HepG2 (cell line): ENCODE measurements around the gene TIMM17B. TPM values are rescaled to one million over a fixed set of nuclear protein-coding genes. Genes with fewer than 3 reads are reported as not detected.

ENCODE experiments used
- ATAC-seq: fragments of 200-7000 bp; cut with Tn5 transposase; 3 replicates; pipeline ENCODE4 v1.9.1; 2020; ENCODE audit warnings: mild to moderate bottlenecking, moderate library complexity
- BruUV-seq: library from RNA; stranded (reverse); fragments of 400-500 nt; replicated peaks from 2 replicates; lab custom pipeline; 2021; lab: Mats Ljungman, UMichigan
- CTCF ChIA-PET: fragments of 300-600 bp; formaldehyde crosslinking; extraction: SDS; loops from one replicate; lab custom pipeline; 2021; ENCODE audit warnings: low total read pairs, inconsistent platforms, low intra/inter-chr PET ratio; lab: Yijun Ruan, JAX
- POLR2A ChIA-PET: fragments of 350-600 bp; sonication (Branson Sonifier 250); formaldehyde crosslinking; loops from one replicate; lab custom pipeline; 2020; ENCODE audit warnings: antibody characterized with exemption, inconsistent platforms; lab: Yijun Ruan, JAX
- DNase-seq: peaks from one replicate; pipeline ENCODE4 v3.0.0-alpha.2; 2015; ENCODE audit warnings: low spot score
- FAIRE-seq: peaks from 3 replicates; lab custom pipeline; 2011; peaks lifted over from hg19 to GRCh38; lab: Jason Lieb, UNC
- H2AFZ ChIP-seq: one replicate; pipeline ENCODE4 v1.6.1; 2011; ENCODE audit warnings: low read length, inconsistent platforms
- H3K27ac ChIP-seq: fragments of 300-600 bp; 3 replicates; pipeline ENCODE4 v1.8.0; 2011; ENCODE audit warnings: mixed run types, mild to moderate bottlenecking, mixed read lengths, low read length, inconsistent platforms; ENCODE audit not compliant: insufficient read depth; ENCODE audit errors: extremely low read length
- H3K27me3 ChIP-seq, 2 experiments: fragments of 200-600 bp in 1 of 2; 2 replicates in 1 of 2; 3 replicates in 1 of 2; pipeline versions ENCODE4 v1.6.0 to v1.8.0; 2011; ENCODE audit warnings: low read length in 2 of 2, mild to moderate bottlenecking in 2 of 2, moderate library complexity in 2 of 2, inconsistent platforms in 1 of 2; ENCODE audit not compliant: insufficient read depth in 2 of 2, control insufficient read depth in 1 of 2
- H3K36me3 ChIP-seq, 2 experiments: fragments of 200-600 bp in 1 of 2; replicated peaks in 1 of 2; 2 replicates in 1 of 2; 3 replicates in 1 of 2; pipeline versions ENCODE4 v1.5.1 to v1.8.0; 2011; ENCODE audit warnings: low read length in 2 of 2, inconsistent platforms in 1 of 2; ENCODE audit not compliant: insufficient read depth in 2 of 2, control insufficient read depth in 1 of 2
- H3K4me1 ChIP-seq: 2 replicates; pipeline ENCODE4 v1.5.1; 2012; ENCODE audit warnings: low read length, inconsistent platforms; ENCODE audit not compliant: insufficient read depth
- H3K4me2 ChIP-seq: 2 replicates; pipeline ENCODE4 v1.6.0; 2011; ENCODE audit warnings: low read depth, low read length, inconsistent platforms
- H3K4me3 ChIP-seq, 3 experiments: fragments of 200-600 bp in 1 of 3; sonication (generic), shearing (Covaris generic) in 1 of 3; replicated peaks in 1 of 3; 2 replicates each; pipeline ENCODE4 v1.5.1; 2011 to 2016; ENCODE audit warnings: low read length in 3 of 3, inconsistent platforms in 2 of 3, low read depth in 2 of 3, mild to moderate bottlenecking in 2 of 3, control low read depth in 1 of 3, mixed read lengths in 1 of 3; ENCODE audit not compliant: insufficient read depth in 1 of 3
- H3K79me2 ChIP-seq: one replicate; pipeline ENCODE4 v1.6.1; 2011; ENCODE audit warnings: low read length, inconsistent platforms; ENCODE audit not compliant: insufficient read depth
- H3K9ac ChIP-seq: 2 replicates; pipeline ENCODE4 v1.6.0; 2011; ENCODE audit warnings: mild to moderate bottlenecking, low read depth, low read length, inconsistent platforms; ENCODE audit not compliant: insufficient read depth
- H3K9me3 ChIP-seq: 2 replicates; pipeline ENCODE4 v1.5.1; 2012; ENCODE audit warnings: mild to moderate bottlenecking, low read length
- H4K20me1 ChIP-seq: 2 replicates; pipeline ENCODE4 v1.6.0; 2011; ENCODE audit warnings: inconsistent platforms, mild to moderate bottlenecking, low read length, moderate library complexity; ENCODE audit not compliant: insufficient read depth
- HDAC1 ChIP-seq: sonication (generic); formaldehyde crosslinking; IDR thresholded peaks from 2 replicates; pipeline ENCODE4 v1.5.1; 2020; ENCODE audit warnings: mild to moderate bottlenecking, missing genetic modification reagents
- NFKB2 ChIP-seq: sonication (generic); formaldehyde crosslinking; IDR thresholded peaks from 2 replicates; pipeline ENCODE4 v1.4.0; 2020; ENCODE audit warnings: missing genetic modification reagents, borderline replicate concordance
- RXRA ChIP-seq: sonication (generic); formaldehyde crosslinking; IDR thresholded peaks from 2 replicates; pipeline ENCODE4 v1.5.1; 2020; ENCODE audit warnings: missing genetic modification reagents
- SIN3B ChIP-seq: fragments of 150-350 bp; IDR thresholded peaks from 2 replicates; pipeline ENCODE4 v1.6.1; 2014; ENCODE audit warnings: low read length
- SOX6 ChIP-seq, 2 experiments: fragments of 450-650 bp in 1 of 2; sonication (generic) in 1 of 2; formaldehyde crosslinking in 1 of 2; IDR thresholded peaks; 2 replicates each; pipeline versions ENCODE4 v1.4.0 to v1.6.1; 2017 to 2020; ENCODE audit warnings: antibody characterized with exemption in 1 of 2, mild to moderate bottlenecking in 1 of 2, missing genetic modification reagents in 1 of 2
- ZKSCAN1 ChIP-seq: fragments of 150-350 bp; IDR thresholded peaks from 2 replicates; pipeline ENCODE4 v1.6.1; 2014; ENCODE audit warnings: low read length
- ZNF264 ChIP-seq: sonication (generic); formaldehyde crosslinking; IDR thresholded peaks from 2 replicates; pipeline ENCODE4 v1.4.0; 2020; ENCODE audit warnings: missing genetic modification reagents
- ZNF446 ChIP-seq: sonication (generic); formaldehyde crosslinking; IDR thresholded peaks from 2 replicates; pipeline ENCODE4 v1.5.0; 2020; ENCODE audit warnings: mild to moderate bottlenecking, missing genetic modification reagents
- ZNF652 ChIP-seq: IDR thresholded peaks from 2 replicates; pipeline ENCODE4 v1.6.1; 2016; ENCODE audit warnings: low read depth, borderline replicate concordance
- WGBS: methylation state at CpG from one replicate; pipeline ENCODE4 v1.1.6; 2017; ENCODE audit warnings: low lambda C conversion rate; 5-methylcytosine and 5-hydroxymethylcytosine counted together
- in situ Hi-C: cut with HindIII; loops from 2 replicates; pipeline ENCODE4 v1.10.0; 2017; ENCODE audit warnings: low pct_unique_long_range_greater_than_20kb; ENCODE audit not compliant: extremely low pct_ligation_motif_present
- intact Hi-C: fragments of 100-400 bp; cut with micrococcal nuclease; formaldehyde crosslinking; loops from one replicate; pipeline ENCODE4 v1.10.0; 2022; ENCODE audit not compliant: unreplicated experiment
- polyA plus RNA-seq, 8 experiments: library from polyadenylated mRNA; depleted of rRNA in 3 of 8; stranded (reverse) in 7 of 8; unstranded in 1 of 8; fragments of >200 nt; fragmentation: Illumina TruSeq in 4 of 8; extraction: Trizol in 4 of 8; gene quantifications; 2 replicates each; pipeline versions ENCODE4 v1.2.1 to v1.2.3, GENCODE V29; 2011 to 2016; ENCODE audit warnings: low read depth in 4 of 8, missing spikeins in 1 of 8, mixed read lengths in 1 of 8; ENCODE audit not compliant: insufficient read depth in 1 of 8
- total RNA-seq, 5 experiments: library from RNA; depleted of rRNA; stranded (reverse); fragments of >200 nt; fragmentation: Illumina TruSeq; extraction: Trizol; gene quantifications; 2 replicates each; pipeline ENCODE4 v1.2.3, GENCODE V29; 2016; ENCODE audit warnings: low read depth in 1 of 5
- TF ChIP-seq, protein P1 (sequence below): sonication (generic); formaldehyde crosslinking; IDR thresholded peaks from 2 replicates; pipeline ENCODE4 v1.8.0; 2022; ENCODE audit warnings: mild to moderate bottlenecking, missing genetic modification reagents, borderline replicate concordance

Gene TIMM17B
- total and polyA plus RNA-seq, 2 of the 13 experiments (the other 11 are each of a cell fraction or from before 2014, with no cell fraction given), result 56.0 to 72.5 TPM

DNA sequence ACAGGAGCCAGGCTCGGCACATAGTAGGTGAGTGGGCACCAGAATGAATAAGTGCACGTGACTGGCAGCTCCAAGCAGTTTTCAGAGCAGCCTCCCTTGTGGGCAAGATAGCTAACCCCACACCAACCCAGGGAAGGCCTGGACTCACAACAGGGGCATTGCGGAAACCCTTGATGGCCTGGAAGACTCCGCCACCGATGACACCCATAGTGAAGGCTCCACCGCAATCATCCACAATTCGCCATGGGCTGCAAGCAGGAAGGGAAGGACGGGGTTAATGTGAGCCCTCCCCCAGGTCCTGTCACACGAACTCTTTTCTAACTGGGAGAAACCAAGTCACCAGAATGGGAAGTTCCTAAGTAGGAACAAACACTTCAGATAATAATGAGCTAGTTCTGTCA lies 957 bp downstream of the TIMM17B start:
- Histone ChIP-seq H3K9ac (peak overlapping the region; percentile 94), H3K27ac (peak overlapping the region; percentile 93), H3K4me1 (peaks cover 40% of the 10 kb centered on the region), H3K9me3 (no peaks in the 10 kb centered on the region), H3K79me2 (peaks cover 29% of the 10 kb centered on the region), H3K36me3 (peaks cover 4 to 12% of the 10 kb centered on the region in 2 experiments; a peak in 3 of 5 replicates), H3K4me3 (peak overlapping the region; percentile 72 to 80 (median 75); a peak in 5 of 6 replicates), H4K20me1 (no peaks in the 10 kb centered on the region; the same call in 1 of the 2 replicates), H3K4me2 (peak overlapping the region; percentile 81), H2AFZ (no peak overlapping the region), H3K27me3 (no peaks in the 10 kb centered on the region)
- ChIA-PET POLR2A (interaction anchor here (1.2 to 3.1 kb wide), 5 partner anchors 13 to 220 kb away, joined by 4 to 42 read pairs (median 7); partner anchors contain the start of genes GRIPAP1, HDAC6 and SLC35A2), CTCF (no interaction called here)
- DNase-seq, result no peak
- BruUV-seq, result no TSS peak
- TF ChIP-seq ZNF264 (no peak), RXRA (CRISPR knock-in tag) (no peak), HDAC1 (CRISPR knock-in tag) (no peak), SIN3B (no peak), ZNF652 (CRISPR knock-in tag) (peak; percentile 90), SOX6 (IDR thresholded peaks at IDR 0.05) (no peak), SOX6 (CRISPR knock-in tag; IDR thresholded peaks at IDR 0.05) (no peak), ZNF446 (no peak), NFKB2 (no peak), ZKSCAN1 (0 out of 2 replicates have a peak, but pooled peaks have one; percentile 19)
- TF ChIP-seq, protein P1, sequence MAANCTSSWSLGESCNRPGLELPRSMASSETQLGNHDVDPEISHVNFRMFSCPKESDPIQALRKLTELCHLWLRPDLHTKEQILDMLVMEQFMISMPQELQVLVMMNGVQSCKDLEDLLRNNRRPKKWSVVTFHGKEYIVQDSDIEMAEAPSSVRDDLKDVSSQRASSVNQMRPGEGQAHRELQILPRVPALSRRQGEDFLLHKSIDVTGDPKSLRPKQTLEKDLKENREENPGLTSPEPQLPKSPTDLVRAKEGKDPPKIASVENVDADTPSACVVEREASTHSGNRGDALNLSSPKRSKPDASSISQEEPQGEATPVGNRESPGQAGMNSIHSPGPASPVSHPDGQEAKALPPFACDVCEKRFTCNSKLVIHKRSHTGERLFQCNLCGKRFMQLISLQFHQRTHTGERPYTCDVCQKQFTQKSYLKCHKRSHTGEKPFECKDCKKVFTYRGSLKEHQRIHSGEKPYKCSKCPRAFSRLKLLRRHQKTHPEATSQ (CRISPR knock-in tag), result no peak
- no peak for ATAC-seq
- WGBS, result 0% methylated on average over 1 of the region's 9 CpGs
- intact Hi-C loops, result loop anchor here (2.0 kb wide), 1 partner anchor 20 kb away; no protein-coding TSS in a partner anchor
- in situ Hi-C loops, result no loop called here
- FAIRE-seq, result no peak
